Peyer's patch (tissue), 4 donors: Measurements from ENCODE around the gene CHKB.

Experiments used
- POLR2A ChIP-seq, 2 donors: fragments of 450-650 bp; IDR thresholded peaks; one replicate each; pipeline ENCODE4 v1.5.1; 2017; ENCODE audit warnings: antibody characterized with exemption in 2 of 2, mild to moderate bottlenecking in 2 of 2, moderate library complexity in 2 of 2
- TF ChIP-seq, protein P1 (sequence below), 6 experiments: fragments of 450-650 bp in 4 of 6; fragments of 200-600 bp in 2 of 6; sonication (generic) in 1 of 6; IDR thresholded peaks; one replicate each; pipeline ENCODE4 v1.5.1; 2017 to 2019; ENCODE audit warnings: antibody characterized with exemption in 6 of 6, mild to moderate bottlenecking in 3 of 6, moderate library complexity in 1 of 6

DNA sequence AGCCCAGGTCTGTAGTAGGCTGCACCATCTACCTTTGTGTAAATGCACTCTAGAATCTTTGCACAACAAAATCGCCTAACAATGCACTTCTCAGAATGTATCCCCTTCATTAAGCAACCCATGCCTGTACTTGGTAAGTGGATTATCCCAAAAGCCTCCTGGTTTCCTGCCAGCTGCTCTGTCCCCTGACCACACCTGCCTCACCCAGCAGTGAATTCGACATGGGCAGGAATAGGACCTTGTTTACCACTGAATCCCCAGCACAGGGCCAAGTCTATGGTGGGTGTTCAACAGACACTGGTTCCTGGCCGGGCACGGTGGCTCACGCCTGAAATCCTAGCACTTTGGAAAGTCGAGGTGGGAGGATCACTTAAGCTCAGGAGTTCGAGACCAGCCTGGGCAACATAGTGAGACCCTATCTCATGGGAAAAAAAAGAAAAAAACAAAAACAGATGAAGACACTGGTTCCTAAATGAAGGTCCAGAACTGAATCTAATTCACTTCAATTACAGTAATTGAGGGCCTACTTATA is 14.9 kb downstream of the CHKB start:
- TF ChIP-seq, protein P1, sequence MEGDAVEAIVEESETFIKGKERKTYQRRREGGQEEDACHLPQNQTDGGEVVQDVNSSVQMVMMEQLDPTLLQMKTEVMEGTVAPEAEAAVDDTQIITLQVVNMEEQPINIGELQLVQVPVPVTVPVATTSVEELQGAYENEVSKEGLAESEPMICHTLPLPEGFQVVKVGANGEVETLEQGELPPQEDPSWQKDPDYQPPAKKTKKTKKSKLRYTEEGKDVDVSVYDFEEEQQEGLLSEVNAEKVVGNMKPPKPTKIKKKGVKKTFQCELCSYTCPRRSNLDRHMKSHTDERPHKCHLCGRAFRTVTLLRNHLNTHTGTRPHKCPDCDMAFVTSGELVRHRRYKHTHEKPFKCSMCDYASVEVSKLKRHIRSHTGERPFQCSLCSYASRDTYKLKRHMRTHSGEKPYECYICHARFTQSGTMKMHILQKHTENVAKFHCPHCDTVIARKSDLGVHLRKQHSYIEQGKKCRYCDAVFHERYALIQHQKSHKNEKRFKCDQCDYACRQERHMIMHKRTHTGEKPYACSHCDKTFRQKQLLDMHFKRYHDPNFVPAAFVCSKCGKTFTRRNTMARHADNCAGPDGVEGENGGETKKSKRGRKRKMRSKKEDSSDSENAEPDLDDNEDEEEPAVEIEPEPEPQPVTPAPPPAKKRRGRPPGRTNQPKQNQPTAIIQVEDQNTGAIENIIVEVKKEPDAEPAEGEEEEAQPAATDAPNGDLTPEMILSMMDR (IDR thresholded peaks at IDR 0.05), result no peak
- no peak for TF ChIP-seq POLR2A (IDR thresholded peaks at IDR 0.05)
